GM12892 (cell line): Measurements from ENCODE around the gene FEZ2.

ENCODE experiments used
- POLR2A ChIP-seq: IDR thresholded peaks from 2 replicates; pipeline ENCODE4 v1.6.1; 2011; ENCODE audit warnings: low read depth, low read length, control low read depth
- POLR2AphosphoS5 ChIP-seq: IDR thresholded peaks from 2 replicates; pipeline ENCODE4 v1.6.1; 2011; ENCODE audit warnings: low read depth, low read length, control low read depth
- TAF1 ChIP-seq: IDR thresholded peaks from 2 replicates; pipeline ENCODE4 v1.6.1; 2011; ENCODE audit warnings: low read depth, mild to moderate bottlenecking, control low read depth, low read length, borderline replicate concordance

GRCh38 chr2:36586672-36587071 lies 11.3 kb downstream of the FEZ2 start:
- no peak for TF ChIP-seq POLR2AphosphoS5
- no peak for TF ChIP-seq POLR2A
- TF ChIP-seq TAF1: no peak
